Thyroid gland (tissue), 4 donors: ENCODE results near the gene GATB. TPM values are rescaled to one million over a fixed set of nuclear protein-coding genes. Genes with fewer than 3 reads are reported as not detected.
A peak's percentile ranks its signal among the peaks of the same experiment; 100 is the strongest.

Experiments
- DNase-seq, 2 donors: peaks; one replicate each; pipeline ENCODE4 v3.0.0-alpha.2; 2019
- H3K27ac ChIP-seq, 3 donors: fragments of 200-600 bp; sonication (generic); 1 replicate in 2 of 3; 2 replicates in 1 of 3; pipeline ENCODE4 v1.5.1; 2016 to 2019; ENCODE audit warnings: mild to moderate bottlenecking in 1 of 3, moderate library complexity in 1 of 3
- H3K27me3 ChIP-seq: fragments of 200-600 bp; sonication (generic); one replicate; pipeline ENCODE4 v1.5.1; 2019
- H3K36me3 ChIP-seq, 2 donors: fragments of 200-600 bp; sonication (generic); one replicate each; pipeline ENCODE4 v1.5.1; 2016 to 2019
- H3K4me1 ChIP-seq, 2 donors: fragments of 200-600 bp; sonication (generic); one replicate each; pipeline ENCODE4 v1.5.1; 2017 to 2019
- H3K4me3 ChIP-seq, 3 donors: fragments of 200-600 bp; sonication (generic); replicated peaks in 1 of 3; 1 replicate in 2 of 3; 2 replicates in 1 of 3; pipeline ENCODE4 v1.5.1; 2016; ENCODE audit warnings: mild to moderate bottlenecking in 1 of 3
- H3K9me3 ChIP-seq: fragments of 200-600 bp; sonication (generic); one replicate; pipeline ENCODE4 v1.5.1; 2017
- CTCF ChIP-seq, 6 experiments: fragments of 200-600 bp in 3 of 6; fragments of 450-650 bp in 3 of 6; sonication (generic) in 3 of 6; IDR thresholded peaks; one replicate each; pipeline ENCODE4 v1.5.1; 2016 to 2019; ENCODE audit warnings: antibody characterized with exemption in 6 of 6, mild to moderate bottlenecking in 2 of 6, inconsistent platforms in 1 of 6, moderate library complexity in 1 of 6
- POLR2A ChIP-seq, 2 donors: fragments of 450-650 bp; IDR thresholded peaks; one replicate each; pipeline ENCODE4 v1.6.1; 2017; ENCODE audit warnings: antibody characterized with exemption in 2 of 2, mild to moderate bottlenecking in 2 of 2, moderate library complexity in 1 of 2
- WGBS, 2 donors: methylation state at CpG; one replicate each; pipeline ENCODE4 v1.1.5; 2017; 5-methylcytosine and 5-hydroxymethylcytosine counted together
- intact Hi-C: fragments of 100-400 bp; cut with DNase I; formaldehyde crosslinking; loops from one replicate; pipeline ENCODE4 v1.15.1; 2023
- total RNA-seq, 4 donors: library from RNA; depleted of rRNA; stranded (reverse); fragments of >200 nt; gene quantifications; one replicate each; pipeline ENCODE4 v1.2.3, GENCODE V29; 2016

GATB gene
- total RNA-seq, 4 donors from 2014 or later: 10.9 to 32.5 (median 22.9) TPM

DNA sequence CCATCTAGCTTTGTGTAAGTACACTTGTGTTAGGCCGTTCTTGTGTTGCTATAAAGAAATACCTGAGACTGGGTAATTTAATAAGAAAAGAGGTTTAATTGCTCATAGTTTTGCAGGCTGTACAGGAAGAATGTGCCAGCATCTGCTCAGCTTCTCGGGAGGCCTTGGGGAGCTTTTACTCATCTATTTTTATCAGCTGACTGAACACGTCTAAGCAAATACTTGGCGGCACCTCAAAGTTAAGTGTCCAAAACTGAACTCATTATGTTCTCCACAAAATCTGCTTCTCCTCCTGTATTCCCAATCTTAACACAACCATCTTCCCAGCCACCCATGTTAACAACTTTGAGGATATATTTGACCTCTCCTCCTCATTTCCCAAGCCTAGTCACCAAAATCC lies 42.4 kb upstream of the GATB start:
- H3K27me3 ChIP-seq: no peaks in the 10 kb centered on the region
- intact Hi-C loops: no loop called here
- DNase-seq: no peak
- no peaks in the 10 kb centered on the region for H3K36me3 ChIP-seq
- WGBS, 2 donors: 63 to 69% methylated on average over 4 of the region's 4 CpGs
- no peaks in the 10 kb centered on the region for H3K4me1 ChIP-seq
- no peak overlapping the region for H3K4me3 ChIP-seq
- no peak for TF ChIP-seq POLR2A (IDR thresholded peaks at IDR 0.05)
- TF ChIP-seq CTCF (IDR thresholded peaks at IDR 0.05): no peak
- no peak overlapping the region for H3K27ac ChIP-seq
- H3K9me3 ChIP-seq: no peaks in the 10 kb centered on the region

- intact Hi-C loops: no loop called here
- TF ChIP-seq POLR2A (IDR thresholded peaks at IDR 0.05): no peak
- TF ChIP-seq CTCF (IDR thresholded peaks at IDR 0.05): peak; percentile 33 to 95 (median 58)
- 58 to 59% methylated on average over 15 of the region's 15 CpGs for WGBS, 2 donors
- Histone ChIP-seq H3K36me3 (no peaks in the 10 kb centered on the region), H3K27ac (no peak overlapping the region), H3K4me3 (no peak overlapping the region), H3K9me3 (no peaks in the 10 kb centered on the region), H3K27me3 (no peaks in the 10 kb centered on the region), H3K4me1 (no peaks in the 10 kb centered on the region)
- DNase-seq: peak; percentile 40 to 50
These were observed 41.0 kb upstream of the GATB start for GRCh38 chr4:151801547-151802516.

- Histone ChIP-seq H3K27me3 (no peaks in the 10 kb centered on the region), H3K9me3 (no peaks in the 10 kb centered on the region), H3K4me1 (no peaks in the 10 kb centered on the region), H3K27ac (no peak overlapping the region), H3K36me3 (no peaks in the 10 kb centered on the region), H3K4me3 (no peak overlapping the region)
- TF ChIP-seq CTCF (IDR thresholded peaks at IDR 0.05) (no peak), POLR2A (IDR thresholded peaks at IDR 0.05) (no peak)
- no peak for DNase-seq
- WGBS, 2 donors: 77 to 78% methylated on average over 3 of the region's 3 CpGs
- intact Hi-C loops: no loop called here
These were observed 38.7 kb upstream of the GATB start for GRCh38 chr4:151799417-151800012.

DNA sequence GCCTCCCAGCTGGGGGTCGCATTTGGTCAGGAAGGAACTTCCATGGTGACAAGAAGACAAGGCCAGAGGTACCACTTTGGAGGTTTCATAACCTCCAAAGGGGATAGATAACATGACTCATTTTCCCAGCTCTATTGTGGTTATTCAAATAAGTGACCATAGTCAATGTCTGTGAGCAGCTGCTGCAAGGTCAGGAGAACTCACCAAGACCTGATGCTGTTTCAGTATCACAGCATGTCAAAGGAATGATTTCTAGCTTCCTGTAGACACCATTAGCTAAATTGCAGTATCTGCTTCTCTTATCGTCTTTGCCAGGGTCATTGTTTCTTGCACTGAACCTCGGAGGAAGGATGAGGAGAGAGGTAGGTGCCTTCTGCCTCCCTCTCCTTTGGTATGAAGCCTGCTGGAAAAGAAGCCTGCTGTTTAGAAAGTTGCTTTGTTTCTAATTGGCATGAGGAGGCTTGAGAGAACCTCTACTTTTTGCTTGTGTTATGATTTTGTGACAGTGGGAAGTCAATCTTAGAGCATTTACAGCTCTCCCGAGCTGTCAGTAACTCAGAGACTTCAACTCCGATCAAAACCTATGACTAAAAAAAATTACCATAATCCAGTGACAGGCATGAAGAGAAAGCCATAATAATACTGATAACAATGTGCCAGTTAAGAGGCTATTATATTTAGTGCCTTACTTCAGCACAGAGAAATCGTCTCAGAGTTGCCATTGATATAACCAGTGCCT lies 38.0 kb upstream of the GATB start:
- Histone ChIP-seq H3K4me1 (no peaks in the 10 kb centered on the region), H3K36me3 (no peaks in the 10 kb centered on the region), H3K27ac (no peak overlapping the region), H3K27me3 (no peaks in the 10 kb centered on the region), H3K9me3 (no peaks in the 10 kb centered on the region), H3K4me3 (no peak overlapping the region)
- intact Hi-C loops: no loop called here
- DNase-seq: no peak
- WGBS, 2 donors: 79 to 92% methylated on average over 6 of the region's 6 CpGs
- TF ChIP-seq POLR2A (IDR thresholded peaks at IDR 0.05): no peak
- TF ChIP-seq CTCF (IDR thresholded peaks at IDR 0.05): no peak
